Pons (tissue), 1 donor: ENCODE data around the gene JAKMIP1.
"Not testable (repeated sequence)": the region's sequence is repeated elsewhere in the genome, so short reads cannot be mapped to it uniquely, and the experiment has no call there.

Experiments
- DNase-seq: peaks from one replicate; pipeline ENCODE4 v3.0.0-alpha.2; 2016; ENCODE audit warnings: low spot score

JAKMIP1 gene

DNA sequence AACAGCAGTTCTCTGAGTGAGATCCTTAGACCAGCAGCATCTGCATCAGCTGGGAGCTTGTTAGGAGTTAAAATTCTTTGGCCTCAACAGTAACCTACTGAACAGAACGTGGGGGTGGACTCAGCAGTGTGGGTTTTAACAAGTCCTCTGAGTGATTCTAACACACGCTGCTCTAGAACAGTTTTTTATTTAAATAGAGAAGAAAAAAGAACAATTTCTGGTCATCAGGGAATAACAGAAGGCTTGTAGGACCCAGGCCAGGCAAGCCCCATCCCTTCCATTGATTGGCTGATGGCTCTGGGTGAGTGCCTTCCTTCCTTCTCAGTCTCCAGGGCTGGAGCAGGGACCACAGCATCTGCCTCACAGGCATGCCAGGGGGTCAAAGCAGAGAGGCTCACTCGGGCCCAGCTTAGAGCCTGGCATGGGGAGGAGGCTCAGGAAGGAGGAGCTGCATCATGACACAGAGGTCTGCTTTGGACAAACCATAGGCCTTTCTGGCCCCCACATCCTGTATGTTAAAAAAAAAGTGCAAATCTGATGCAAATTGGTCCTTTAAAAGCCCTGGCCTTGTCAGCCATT lies 56.7 kb downstream of the JAKMIP1 start:
- no peak for DNase-seq

DNA sequence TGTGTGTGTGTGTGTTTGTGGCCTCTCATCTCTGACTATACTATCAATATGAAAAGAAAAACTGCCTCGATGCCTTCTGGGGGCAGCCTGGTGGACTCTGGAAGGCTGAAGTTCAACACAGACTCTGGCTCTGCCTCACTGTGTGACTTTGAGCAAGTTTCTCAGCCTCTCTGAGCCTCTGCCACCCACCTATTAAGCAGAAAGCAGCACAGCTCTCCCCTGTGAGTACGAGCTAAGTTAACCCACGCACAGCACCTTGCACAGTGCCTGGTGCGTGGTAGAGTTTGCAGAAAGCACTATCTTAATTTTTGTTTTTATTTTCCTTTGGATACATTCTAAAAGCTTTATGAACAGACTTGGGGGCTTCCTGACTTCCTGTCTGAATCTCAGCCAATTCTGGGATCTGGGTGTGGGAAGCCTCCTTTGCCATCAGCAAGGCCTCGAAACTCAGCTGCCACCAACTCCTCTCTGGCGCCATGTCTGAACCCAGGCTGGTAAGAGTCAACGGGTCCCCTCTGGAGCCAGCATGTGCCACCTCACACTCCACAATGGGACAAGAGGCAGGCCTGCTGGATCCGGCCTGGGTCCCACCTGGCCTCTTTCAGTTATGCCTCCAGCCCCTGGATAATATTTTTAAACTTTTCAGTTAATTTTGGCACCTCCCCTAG lies 57.3 kb downstream of the JAKMIP1 start:
- DNase-seq: no peak

GRCh38 chr4:6142511-6142910 lies 57.8 kb downstream of the JAKMIP1 start:
- DNase-seq: no peak

DNA sequence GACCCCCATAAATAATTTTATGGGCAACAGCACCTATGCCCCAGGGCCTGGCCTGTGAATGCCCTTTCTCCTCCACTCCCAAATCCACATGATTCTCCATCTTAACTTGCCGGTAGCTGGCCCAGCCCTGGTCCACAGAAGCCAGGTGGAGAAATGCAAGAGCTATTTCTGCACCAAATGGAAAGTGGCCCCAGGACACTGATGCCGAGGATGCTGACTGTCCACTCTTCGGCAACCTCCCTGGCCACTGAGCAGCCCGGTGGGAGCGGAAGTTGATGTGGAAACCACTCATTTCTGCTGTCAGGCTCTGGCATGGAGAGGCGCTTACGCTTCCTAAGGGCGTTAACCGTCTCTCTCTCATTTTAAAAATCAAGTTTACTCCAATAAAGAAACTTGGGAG lies 58.8 kb downstream of the JAKMIP1 start:
- no peak for DNase-seq

GRCh38 chr4:6141021-6141420 lies 59.3 kb downstream of the JAKMIP1 start:
- DNase-seq: not testable (repeated sequence)

- no peak for DNase-seq
Observed at GRCh38 chr4:6137747-6138135, 62.6 kb downstream of the JAKMIP1 start.

GRCh38 chr4:6137027-6137746 lies 63.2 kb downstream of the JAKMIP1 start:
- no peak for DNase-seq

DNA sequence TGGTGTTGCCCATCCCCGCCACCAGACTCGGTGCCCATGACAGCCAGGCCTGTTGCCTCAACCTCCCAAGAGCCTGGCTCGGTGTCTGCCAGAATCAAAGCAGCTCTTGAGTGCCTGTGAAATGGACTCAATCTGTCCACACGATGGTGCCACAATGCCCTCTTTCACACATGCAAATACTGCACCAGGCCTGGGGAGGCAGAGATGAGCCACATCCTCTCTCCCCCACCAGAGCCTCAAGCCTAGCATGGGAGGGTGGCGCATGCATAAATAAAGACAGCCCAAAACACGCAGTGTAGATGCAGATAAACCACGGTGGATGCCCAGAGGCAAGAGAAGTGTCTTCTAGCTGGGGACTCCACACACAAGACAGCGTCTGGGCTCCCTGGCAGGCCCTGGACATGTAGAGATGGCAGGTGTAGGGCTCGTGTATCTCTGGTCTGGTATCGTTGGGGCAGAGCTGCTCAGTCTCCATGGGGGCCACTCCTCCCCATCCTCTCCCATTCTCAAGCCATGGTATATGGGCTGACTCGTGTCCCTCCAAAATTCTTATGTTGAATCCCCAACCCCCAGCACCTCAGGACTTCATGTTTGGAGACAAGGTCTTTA lies 65.6 kb downstream of the JAKMIP1 start:
- DNase-seq: peak; percentile 26

DNA sequence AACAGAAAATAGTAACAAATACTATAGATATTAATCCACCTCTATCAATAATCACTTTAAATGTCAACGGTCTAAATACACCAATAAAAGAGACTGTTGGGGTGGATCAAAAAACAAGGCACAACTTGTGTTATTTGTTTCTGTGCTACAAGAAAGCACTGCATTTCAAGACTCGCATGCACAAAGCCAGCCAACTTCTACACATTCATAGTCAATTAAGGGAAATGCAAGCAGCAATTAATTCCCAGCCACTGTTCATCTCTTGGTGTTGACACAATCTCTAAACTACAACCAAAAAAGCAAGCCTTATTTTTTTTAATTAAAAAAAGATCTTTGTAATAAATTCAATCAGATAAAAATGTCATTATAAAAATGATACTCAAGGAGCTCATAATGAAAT lies 67.6 kb downstream of the JAKMIP1 start:
- DNase-seq: no peak

DNA sequence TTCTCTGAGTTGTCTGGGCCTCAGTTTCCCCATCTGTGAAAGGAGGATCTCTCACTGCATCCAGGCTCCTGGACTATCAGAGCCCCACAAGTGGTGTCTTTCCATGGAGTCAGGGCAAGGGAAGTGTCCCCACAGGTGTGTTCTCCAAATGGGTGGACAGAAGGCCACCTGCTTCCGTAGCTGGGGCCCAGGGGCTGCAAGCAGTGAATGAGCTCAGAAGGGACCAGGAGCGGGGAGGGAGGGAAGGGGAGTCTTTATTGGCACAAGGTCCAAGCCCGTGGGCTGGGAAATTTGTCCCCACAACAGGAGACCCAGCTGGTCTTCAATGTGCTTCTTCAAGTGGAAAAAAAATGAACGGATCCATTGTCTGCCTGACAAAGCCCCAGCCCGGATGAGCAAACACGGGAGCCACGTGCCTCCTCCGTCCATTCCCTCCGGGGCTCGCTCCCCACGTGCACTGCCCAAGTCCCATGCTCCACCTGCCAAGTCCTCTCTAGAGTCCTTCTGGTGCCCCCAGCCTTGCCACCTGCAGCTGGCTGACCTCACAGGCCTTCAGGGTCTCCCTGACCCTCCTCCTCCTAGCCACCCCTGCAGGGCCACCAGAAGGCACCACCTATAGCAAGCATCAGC lies 72.0 kb downstream of the JAKMIP1 start:
- DNase-seq: no peak

GRCh38 chr4:6126971-6127745 lies 73.2 kb downstream of the JAKMIP1 start:
- no peak for DNase-seq

DNA sequence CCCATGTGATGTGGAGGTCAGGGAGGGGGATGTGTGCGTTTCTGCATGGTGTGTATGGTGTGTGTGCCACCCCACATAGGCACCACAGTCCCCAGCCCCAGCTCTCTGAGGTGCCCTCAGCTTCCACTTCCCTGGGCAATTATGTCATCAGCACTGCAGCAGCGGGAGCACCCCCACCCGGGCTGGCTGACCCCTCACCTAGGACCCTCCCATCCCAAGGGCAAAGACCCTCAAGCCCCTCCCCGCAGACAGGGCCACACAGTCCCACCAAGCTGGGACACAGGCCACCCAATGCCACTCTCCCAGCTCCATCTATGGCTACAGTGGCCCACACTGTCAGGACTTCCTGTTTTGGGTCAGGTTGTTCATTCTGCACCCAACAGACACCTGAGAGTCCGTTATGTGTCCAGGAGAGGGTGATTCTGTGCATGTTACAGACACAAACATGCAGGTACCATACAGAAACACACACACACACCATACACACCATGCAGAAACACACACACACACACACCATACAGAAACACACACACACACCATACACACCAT lies 75.2 kb downstream of the JAKMIP1 start:
- no peak for DNase-seq

- no peak for DNase-seq
Observed at GRCh38 chr4:6124386-6125102, 75.8 kb downstream of the JAKMIP1 start.

DNA sequence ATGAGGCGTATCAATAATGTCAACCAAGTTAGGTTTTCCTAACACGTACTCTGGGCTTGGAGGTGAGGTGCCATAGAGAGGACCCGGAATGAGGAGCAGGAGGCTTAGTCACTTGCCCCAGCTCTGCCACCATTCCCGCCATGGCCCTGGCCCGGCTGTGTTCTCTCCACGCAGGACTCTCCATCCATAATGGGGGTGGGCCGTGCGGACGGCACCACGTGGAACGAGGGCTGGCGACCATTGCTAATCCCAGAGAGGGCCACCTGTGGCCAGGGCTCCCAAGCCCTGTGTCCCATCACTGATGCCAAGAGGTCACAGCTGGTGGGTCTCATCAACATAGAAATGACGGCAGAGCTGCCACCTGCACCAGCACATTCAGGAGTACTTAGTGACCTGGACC lies 76.4 kb downstream of the JAKMIP1 start:
- DNase-seq: no peak

- no peak for DNase-seq
Observed at GRCh38 chr4:6123541-6123940, 76.8 kb downstream of the JAKMIP1 start.

GRCh38 chr4:6123116-6123515 lies 77.2 kb downstream of the JAKMIP1 start:
- no peak for DNase-seq

GRCh38 chr4:6122496-6122895 lies 77.9 kb downstream of the JAKMIP1 start:
- no peak for DNase-seq

- DNase-seq: no peak
Observed at GRCh38 chr4:6121941-6122340, 78.4 kb downstream of the JAKMIP1 start.

DNA sequence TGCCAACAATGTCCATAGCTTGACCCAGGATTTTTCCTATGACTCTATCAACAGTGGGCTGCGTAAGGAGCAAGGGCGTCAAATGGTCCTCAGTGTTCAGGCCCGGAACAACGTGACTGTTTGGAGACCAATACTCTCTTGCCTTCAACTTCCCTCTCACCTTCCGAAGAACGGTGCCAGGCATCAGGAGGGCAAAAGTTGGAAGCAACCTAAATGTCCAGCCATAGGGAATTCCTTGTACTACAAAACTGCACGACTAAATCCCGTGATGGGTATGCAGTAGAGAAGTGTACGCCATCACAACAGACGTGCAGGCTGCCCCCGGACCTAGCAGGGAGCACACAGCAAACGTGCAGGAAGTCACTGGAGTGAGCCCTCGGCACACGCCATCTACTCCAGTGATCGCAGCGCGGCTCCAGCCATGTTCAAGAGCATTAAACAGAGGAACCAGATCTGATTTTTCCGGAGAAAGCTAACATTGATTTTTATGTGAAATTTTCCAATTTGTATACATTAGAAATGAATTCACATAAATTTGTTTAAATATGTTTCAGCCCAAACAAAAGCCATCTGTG lies 79.0 kb downstream of the JAKMIP1 start:
- no peak for DNase-seq

DNA sequence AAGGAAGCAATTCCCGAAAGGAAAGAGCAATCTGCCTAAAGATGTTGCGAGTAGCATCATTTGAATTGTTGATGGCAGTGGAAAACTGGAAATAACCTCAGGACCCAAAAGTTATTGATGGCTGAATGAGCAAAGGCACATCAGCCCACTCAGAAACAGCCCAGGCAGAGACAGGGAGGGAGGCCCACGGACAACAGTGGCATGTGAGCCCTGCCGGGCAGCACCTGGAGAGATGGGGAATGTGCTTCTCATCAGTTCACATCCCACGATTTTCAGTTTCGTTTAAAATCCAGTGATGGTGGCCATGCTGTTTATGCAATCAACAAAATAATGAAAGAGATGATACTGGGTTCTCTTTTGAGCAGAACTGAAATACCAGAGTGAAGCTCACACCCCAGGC lies 80.0 kb downstream of the JAKMIP1 start:
- DNase-seq: no peak
